Right lobe of liver (tissue), 4 donors: ENCODE data around the gene MYO1A.

Experiments
- POLR2A ChIP-seq: fragments of 450-650 bp; IDR thresholded peaks from one replicate; pipeline ENCODE4 v1.6.1; 2017; ENCODE audit warnings: antibody characterized with exemption, mild to moderate bottlenecking
- TF ChIP-seq, protein P1 (sequence below), 4 donors: fragments of 200-600 bp in 3 of 4; fragments of 450-650 bp in 1 of 4; IDR thresholded peaks; one replicate each; pipeline versions ENCODE4 v1.5.1 to v1.8.0; 2016 to 2022; ENCODE audit warnings: antibody characterized with exemption in 4 of 4, mild to moderate bottlenecking in 2 of 4
- donor health status: DM: no; HTN: no; CAD: no.
- donor health status: DM: no; HTN: no; CAD: no.
- donor health status: DM: no; HTN: yes; CAD: no.

DNA sequence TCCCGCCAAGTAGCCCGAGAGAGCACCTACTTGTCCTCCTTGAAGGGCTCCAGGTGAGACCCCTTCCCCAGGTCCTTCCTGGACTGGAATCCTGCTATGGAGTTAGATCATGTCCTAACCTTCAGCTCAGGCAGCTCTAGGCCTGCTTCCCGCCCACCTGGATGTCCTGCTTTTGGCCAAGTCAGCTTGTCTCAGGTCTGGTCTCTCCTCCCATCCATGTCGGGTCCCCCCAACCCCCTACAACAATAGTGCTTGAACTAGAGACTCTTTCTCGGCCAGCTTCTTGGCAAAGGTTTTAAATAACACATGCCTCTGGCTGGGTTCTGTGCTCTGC is 42.6 kb upstream of the MYO1A start:
- TF ChIP-seq, protein P1, sequence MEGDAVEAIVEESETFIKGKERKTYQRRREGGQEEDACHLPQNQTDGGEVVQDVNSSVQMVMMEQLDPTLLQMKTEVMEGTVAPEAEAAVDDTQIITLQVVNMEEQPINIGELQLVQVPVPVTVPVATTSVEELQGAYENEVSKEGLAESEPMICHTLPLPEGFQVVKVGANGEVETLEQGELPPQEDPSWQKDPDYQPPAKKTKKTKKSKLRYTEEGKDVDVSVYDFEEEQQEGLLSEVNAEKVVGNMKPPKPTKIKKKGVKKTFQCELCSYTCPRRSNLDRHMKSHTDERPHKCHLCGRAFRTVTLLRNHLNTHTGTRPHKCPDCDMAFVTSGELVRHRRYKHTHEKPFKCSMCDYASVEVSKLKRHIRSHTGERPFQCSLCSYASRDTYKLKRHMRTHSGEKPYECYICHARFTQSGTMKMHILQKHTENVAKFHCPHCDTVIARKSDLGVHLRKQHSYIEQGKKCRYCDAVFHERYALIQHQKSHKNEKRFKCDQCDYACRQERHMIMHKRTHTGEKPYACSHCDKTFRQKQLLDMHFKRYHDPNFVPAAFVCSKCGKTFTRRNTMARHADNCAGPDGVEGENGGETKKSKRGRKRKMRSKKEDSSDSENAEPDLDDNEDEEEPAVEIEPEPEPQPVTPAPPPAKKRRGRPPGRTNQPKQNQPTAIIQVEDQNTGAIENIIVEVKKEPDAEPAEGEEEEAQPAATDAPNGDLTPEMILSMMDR (IDR thresholded peaks at IDR 0.05), result no peak
- no peak for TF ChIP-seq POLR2A
